Adrenal gland (tissue), 5 donors: ENCODE results near the gene TNRC18.

ENCODE experiments used
- POLR2A ChIP-seq, 2 donors: fragments of 450-650 bp; IDR thresholded peaks; one replicate each; pipeline ENCODE4 v1.6.1; 2017; ENCODE audit warnings: antibody characterized with exemption in 2 of 2, mild to moderate bottlenecking in 2 of 2, moderate library complexity in 1 of 2
- TF ChIP-seq, protein P1 (sequence below), 6 experiments: fragments of 450-650 bp in 4 of 6; fragments of 200-600 bp in 2 of 6; sonication (generic) in 1 of 6; IDR thresholded peaks; 1 replicate in 5 of 6; 2 replicates in 1 of 6; pipeline versions ENCODE4 v1.5.1 to v1.8.0; 2016 to 2021; ENCODE audit warnings: antibody characterized with exemption in 6 of 6, mild to moderate bottlenecking in 2 of 6, moderate library complexity in 1 of 6
- donor health status: DM: no; HTN: no; CAD: no.

DNA sequence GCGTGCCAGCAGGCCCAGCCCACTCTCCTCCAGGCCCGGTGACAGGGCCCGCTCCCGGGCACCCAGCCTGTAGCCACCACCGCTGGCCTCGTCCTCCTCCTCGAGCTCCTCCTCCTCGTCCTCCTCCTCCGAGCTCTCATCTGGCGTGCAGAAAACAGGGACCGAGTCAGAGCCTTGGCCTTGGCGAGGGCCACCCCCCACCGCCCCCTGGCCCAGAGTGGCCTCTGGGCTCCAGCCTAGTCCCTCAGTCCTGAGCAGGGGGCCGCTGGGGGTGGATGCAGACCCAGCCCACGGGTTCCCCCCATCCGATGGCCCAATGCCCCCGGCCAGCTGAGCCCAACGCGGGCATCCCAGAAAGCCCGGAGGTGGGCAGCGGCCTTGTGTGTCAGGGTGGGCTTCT lies 78.0 kb downstream of the TNRC18 start:
- TF ChIP-seq POLR2A (IDR thresholded peaks at IDR 0.05), result no peak
- TF ChIP-seq, protein P1, sequence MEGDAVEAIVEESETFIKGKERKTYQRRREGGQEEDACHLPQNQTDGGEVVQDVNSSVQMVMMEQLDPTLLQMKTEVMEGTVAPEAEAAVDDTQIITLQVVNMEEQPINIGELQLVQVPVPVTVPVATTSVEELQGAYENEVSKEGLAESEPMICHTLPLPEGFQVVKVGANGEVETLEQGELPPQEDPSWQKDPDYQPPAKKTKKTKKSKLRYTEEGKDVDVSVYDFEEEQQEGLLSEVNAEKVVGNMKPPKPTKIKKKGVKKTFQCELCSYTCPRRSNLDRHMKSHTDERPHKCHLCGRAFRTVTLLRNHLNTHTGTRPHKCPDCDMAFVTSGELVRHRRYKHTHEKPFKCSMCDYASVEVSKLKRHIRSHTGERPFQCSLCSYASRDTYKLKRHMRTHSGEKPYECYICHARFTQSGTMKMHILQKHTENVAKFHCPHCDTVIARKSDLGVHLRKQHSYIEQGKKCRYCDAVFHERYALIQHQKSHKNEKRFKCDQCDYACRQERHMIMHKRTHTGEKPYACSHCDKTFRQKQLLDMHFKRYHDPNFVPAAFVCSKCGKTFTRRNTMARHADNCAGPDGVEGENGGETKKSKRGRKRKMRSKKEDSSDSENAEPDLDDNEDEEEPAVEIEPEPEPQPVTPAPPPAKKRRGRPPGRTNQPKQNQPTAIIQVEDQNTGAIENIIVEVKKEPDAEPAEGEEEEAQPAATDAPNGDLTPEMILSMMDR (IDR thresholded peaks at IDR 0.05), result no peak
